GM23248 (cell line): ENCODE data around the gene TRABD. TPM values are rescaled to one million over a fixed set of nuclear protein-coding genes. Genes with fewer than 3 reads are reported as not detected.

Source experiments
- DNase-seq: peaks from one replicate; pipeline ENCODE4 v3.0.0-alpha.2; 2015
- H2AFZ ChIP-seq: fragments of 200-600 bp; sonication (generic); 2 replicates; pipeline ENCODE4 v1.6.1; 2016; ENCODE audit warnings: antibody characterized with exemption
- H3F3A ChIP-seq: fragments of 200-600 bp; sonication (generic); 2 replicates; pipeline ENCODE4 v1.6.1; 2016; ENCODE audit warnings: mild to moderate bottlenecking, antibody characterized with exemption, mixed run types; ENCODE audit not compliant: insufficient read depth
- H3K27ac ChIP-seq: fragments of 200-600 bp; sonication (generic); 2 replicates; pipeline ENCODE4 v1.5.1; 2016; ENCODE audit warnings: mild to moderate bottlenecking
- H3K27me3 ChIP-seq: fragments of 200-600 bp; sonication (generic); replicated peaks from 2 replicates; pipeline ENCODE4 v1.6.1; 2016; ENCODE audit warnings: mild to moderate bottlenecking; ENCODE audit not compliant: insufficient read depth
- H3K36me3 ChIP-seq: fragments of 200-600 bp; sonication (generic); 2 replicates; pipeline ENCODE4 v1.6.1; 2016; ENCODE audit warnings: low read depth, mild to moderate bottlenecking
- H3K4me1 ChIP-seq: fragments of 200-600 bp; sonication (generic); 2 replicates; pipeline ENCODE4 v1.6.1; 2016; ENCODE audit warnings: mild to moderate bottlenecking; ENCODE audit not compliant: insufficient read depth
- H3K4me2 ChIP-seq: fragments of 200-600 bp; sonication (generic); one replicate; pipeline ENCODE4 v1.6.1; 2016; ENCODE audit warnings: mild to moderate bottlenecking; ENCODE audit not compliant: unreplicated experiment
- H3K4me3 ChIP-seq: fragments of 200-600 bp; sonication (generic); 2 replicates; pipeline ENCODE4 v1.5.1; 2016; ENCODE audit warnings: mild to moderate bottlenecking
- H3K79me2 ChIP-seq: fragments of 200-600 bp; sonication (generic); 2 replicates; pipeline ENCODE4 v1.6.1; 2016; ENCODE audit warnings: mild to moderate bottlenecking; ENCODE audit not compliant: insufficient read depth
- H3K9ac ChIP-seq: fragments of 200-600 bp; sonication (generic); 2 replicates; pipeline ENCODE4 v1.6.1; 2016; ENCODE audit warnings: mild to moderate bottlenecking
- H3K9me2 ChIP-seq: fragments of 200-600 bp; sonication (generic); 2 replicates; pipeline ENCODE4 v1.6.1; 2016; ENCODE audit warnings: mixed run types, mild to moderate bottlenecking, moderate library complexity; ENCODE audit not compliant: insufficient read depth
- H3K9me3 ChIP-seq: fragments of 200-600 bp; sonication (generic); one replicate; pipeline ENCODE4 v1.6.1; 2017; ENCODE audit warnings: low read depth
- H4K20me1 ChIP-seq: fragments of 200-600 bp; sonication (generic); 2 replicates; pipeline ENCODE4 v1.6.0; 2016; ENCODE audit not compliant: insufficient read depth
- EZH2 ChIP-seq: fragments of 200-600 bp; sonication (generic); IDR thresholded peaks from 2 replicates; pipeline ENCODE4 v1.6.1; 2018; ENCODE audit warnings: antibody characterized with exemption, mild to moderate bottlenecking; ENCODE audit not compliant: insufficient read depth, poor library complexity, severe bottlenecking
- EZH2phosphoT487 ChIP-seq: fragments of 200-600 bp; sonication (generic); IDR thresholded peaks from 2 replicates; pipeline ENCODE4 v1.6.1; 2018; ENCODE audit warnings: antibody characterized with exemption, moderate library complexity, mild to moderate bottlenecking, low read depth; ENCODE audit not compliant: insufficient read depth
- WGBS, 2 experiments: methylation state at CpG; one replicate each; pipeline ENCODE4 v1.1.6; 2015 to 2017; ENCODE audit warnings: low lambda C conversion rate in 2 of 2, low coverage in 1 of 2; ENCODE audit errors: missing lambda C conversion rate in 2 of 2; 5-methylcytosine and 5-hydroxymethylcytosine counted together
- in situ Hi-C: fragments of 300-500 bp; cut with MboI; formaldehyde crosslinking; loops from 2 replicates; pipeline ENCODE4 v1.15.0; 2020
- polyA plus RNA-seq: library from polyadenylated mRNA; unstranded; fragments of >200 nt; fragmentation: Nextera tagmentation; extraction: Ambion mirVana; gene quantifications from 2 replicates; pipeline ENCODE4 v1.2.1, GENCODE V29; 2016
- total RNA-seq: library from RNA; depleted of rRNA; stranded (reverse); fragments of >200 nt; shearing (Covaris generic); gene quantifications from 2 replicates; pipeline ENCODE4 v1.2.3, GENCODE V29; 2014

Gene TRABD
- total and polyA plus RNA-seq, 2 experiments from 2014 or later, result 19.5 to 22.6 TPM

- Histone ChIP-seq H4K20me1 (no peaks in the 10 kb centered on the region), H3K4me3 (no peak overlapping the region), H3K9me3 (no peaks in the 10 kb centered on the region), H3F3A (no peaks in the 10 kb centered on the region), H3K79me2 (no peaks in the 10 kb centered on the region), H3K4me2 (no peak overlapping the region), H3K27me3 (no peaks in the 10 kb centered on the region), H3K9ac (no peak overlapping the region), H3K27ac (no peak overlapping the region), H2AFZ (no peak overlapping the region), H3K9me2 (no peaks in the 10 kb centered on the region), H3K36me3 (no peaks in the 10 kb centered on the region), H3K4me1 (no peaks in the 10 kb centered on the region)
- in situ Hi-C loops, result no loop called here
- DNase-seq, result no peak
- TF ChIP-seq EZH2phosphoT487 (no peak), EZH2 (no peak)
- 79 to 85% methylated on average over 32 of the region's 35 CpGs for WGBS, 2 experiments
Observed at GRCh38 chr22:50150161-50151129, 35.3 kb upstream of the TRABD start.

DNA sequence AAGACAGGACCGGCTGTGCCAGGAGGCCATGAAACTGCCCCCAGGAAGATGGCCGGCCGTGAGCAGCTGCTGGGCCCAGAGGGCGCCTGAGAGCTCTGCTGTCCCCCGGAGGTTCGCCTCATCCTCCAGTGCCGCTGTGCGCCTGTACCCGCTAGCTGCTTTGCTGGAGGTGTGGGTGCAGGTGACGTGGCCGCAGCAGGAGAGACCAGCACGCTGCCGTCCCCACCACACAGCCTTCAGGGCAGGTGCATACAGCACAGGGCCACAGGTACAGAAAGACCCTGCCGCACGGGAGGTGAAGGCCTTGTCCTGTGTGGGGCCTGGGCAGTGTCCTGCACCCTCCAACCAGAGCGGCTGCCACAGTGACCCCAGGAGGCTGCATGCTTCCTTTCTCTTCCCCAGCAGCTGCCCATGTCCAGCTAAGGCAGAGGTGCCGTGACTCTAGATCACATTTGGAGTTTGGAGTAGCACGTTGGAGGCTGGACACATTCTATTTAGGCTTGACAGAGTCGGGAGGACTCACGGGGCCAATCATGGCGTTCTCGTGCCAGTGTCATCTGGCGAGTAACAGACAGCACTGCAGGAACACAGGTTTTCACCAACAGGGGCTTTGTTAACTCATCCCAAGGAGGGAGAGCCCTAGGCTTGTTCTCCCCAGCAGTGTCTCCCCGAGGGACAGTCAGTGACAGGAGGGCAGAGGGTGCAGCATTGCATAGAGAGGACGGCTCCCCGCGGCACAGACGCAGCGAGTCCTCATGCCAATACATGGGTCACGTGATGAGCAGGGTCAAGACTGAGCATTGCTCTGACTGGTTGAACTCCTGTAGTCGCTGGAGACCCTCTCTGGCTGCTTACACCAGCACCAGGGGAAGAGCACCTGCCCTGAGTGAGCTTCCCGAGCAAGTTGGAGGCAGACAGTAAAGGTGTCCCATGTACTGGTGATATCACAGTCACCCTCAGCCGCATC lies 33.9 kb upstream of the TRABD start:
- H3K4me3 ChIP-seq, result no peak overlapping the region
- no peak overlapping the region for H3K27ac ChIP-seq
- no peak overlapping the region for H3K4me2 ChIP-seq
- H3K9ac ChIP-seq, result no peak overlapping the region
- no peaks in the 10 kb centered on the region for H3K9me2 ChIP-seq
- DNase-seq, result no peak
- TF ChIP-seq EZH2 (no peak), EZH2phosphoT487 (no peak)
- no peaks in the 10 kb centered on the region for H4K20me1 ChIP-seq
- no peaks in the 10 kb centered on the region for H3K36me3 ChIP-seq
- no peaks in the 10 kb centered on the region for H3K4me1 ChIP-seq
- H3F3A ChIP-seq, result no peaks in the 10 kb centered on the region
- H3K79me2 ChIP-seq, result no peaks in the 10 kb centered on the region
- in situ Hi-C loops, result no loop called here
- H3K27me3 ChIP-seq, result no peaks in the 10 kb centered on the region
- no peaks in the 10 kb centered on the region for H3K9me3 ChIP-seq
- H2AFZ ChIP-seq, result no peak overlapping the region
- WGBS, 2 experiments, result 68 to 69% methylated on average over 33 of the region's 33 CpGs

DNA sequence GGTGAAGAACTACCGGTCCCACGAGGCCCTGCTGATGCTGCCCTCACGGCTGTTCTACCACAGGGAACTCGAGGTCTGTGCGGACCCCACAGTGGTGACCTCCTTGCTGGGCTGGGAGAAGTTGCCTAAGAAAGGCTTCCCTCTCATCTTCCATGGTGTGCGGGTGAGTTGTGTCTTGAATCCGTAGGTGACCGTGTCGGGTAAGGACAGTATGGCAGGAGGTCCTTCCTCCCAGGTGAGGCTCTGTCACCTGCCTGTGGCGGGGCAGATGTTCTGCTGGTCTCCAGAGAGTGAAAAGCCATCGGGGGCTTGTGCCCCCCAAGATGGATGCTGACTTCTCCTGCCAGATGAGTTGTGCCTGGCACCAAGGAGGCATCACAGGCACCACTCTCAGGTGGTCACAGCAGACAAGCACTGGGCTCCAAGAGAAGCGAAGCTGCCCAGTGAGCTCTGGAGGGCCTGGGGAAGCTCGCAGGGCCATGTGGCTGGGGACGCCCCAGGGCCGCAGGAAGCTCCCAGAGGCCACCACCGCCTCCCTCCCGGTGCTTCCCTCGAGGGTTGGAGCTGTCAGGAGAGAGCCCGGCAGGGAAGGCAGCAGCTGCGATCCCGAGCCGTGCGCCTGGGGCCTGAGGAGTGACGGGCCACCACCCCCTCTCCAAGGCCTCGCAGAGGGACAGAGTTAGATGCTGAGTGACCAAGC lies 32.5 kb upstream of the TRABD start:
- no peak overlapping the region for H3K27ac ChIP-seq
- H2AFZ ChIP-seq, result no peak overlapping the region
- H3K9me2 ChIP-seq, result no peaks in the 10 kb centered on the region
- H3K36me3 ChIP-seq, result no peaks in the 10 kb centered on the region
- no peak overlapping the region for H3K9ac ChIP-seq
- H3K79me2 ChIP-seq, result no peaks in the 10 kb centered on the region
- no peaks in the 10 kb centered on the region for H4K20me1 ChIP-seq
- DNase-seq, result no peak
- no peak overlapping the region for H3K4me3 ChIP-seq
- H3F3A ChIP-seq, result no peaks in the 10 kb centered on the region
- in situ Hi-C loops, result no loop called here
- TF ChIP-seq EZH2 (no peak), EZH2phosphoT487 (no peak)
- H3K4me1 ChIP-seq, result no peaks in the 10 kb centered on the region
- no peak overlapping the region for H3K4me2 ChIP-seq
- no peaks in the 10 kb centered on the region for H3K27me3 ChIP-seq
- H3K9me3 ChIP-seq, result no peaks in the 10 kb centered on the region
- WGBS, 2 experiments, result 73 to 75% methylated on average over 25 of the region's 25 CpGs

DNA sequence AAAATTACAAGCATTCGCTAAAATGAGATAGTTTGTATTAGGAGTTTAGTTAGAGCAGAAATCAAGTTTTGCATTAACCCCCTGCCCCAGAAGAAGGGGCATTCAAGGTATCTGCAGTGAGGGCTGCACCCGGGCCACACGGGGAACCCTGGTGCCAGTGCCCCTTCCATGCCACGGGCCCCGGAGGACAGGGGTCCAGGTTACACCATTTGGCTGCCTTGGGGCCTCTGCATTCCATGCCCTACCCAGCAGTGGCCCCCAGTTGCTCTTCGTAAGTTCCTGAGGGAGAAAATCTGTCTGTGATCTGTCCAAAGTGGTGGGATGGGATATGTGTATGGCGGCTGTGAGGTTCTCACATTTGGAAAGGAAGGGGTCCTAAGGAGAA lies 32.0 kb upstream of the TRABD start:
- H3K9ac ChIP-seq, result no peak overlapping the region
- WGBS, 2 experiments, result 77 to 81% methylated on average over 7 of the region's 7 CpGs
- H3K27ac ChIP-seq, result no peak overlapping the region
- H3K4me3 ChIP-seq, result no peak overlapping the region
- H4K20me1 ChIP-seq, result no peaks in the 10 kb centered on the region
- in situ Hi-C loops, result no loop called here
- TF ChIP-seq EZH2phosphoT487 (no peak), EZH2 (no peak)
- no peak for DNase-seq
- H3K4me1 ChIP-seq, result no peaks in the 10 kb centered on the region
- H3K9me2 ChIP-seq, result no peaks in the 10 kb centered on the region
- H3K4me2 ChIP-seq, result no peak overlapping the region
- H3K79me2 ChIP-seq, result no peaks in the 10 kb centered on the region
- H3K36me3 ChIP-seq, result no peaks in the 10 kb centered on the region
- no peaks in the 10 kb centered on the region for H3K9me3 ChIP-seq
- no peaks in the 10 kb centered on the region for H3K27me3 ChIP-seq
- H2AFZ ChIP-seq, result no peak overlapping the region
- no peaks in the 10 kb centered on the region for H3F3A ChIP-seq
